Panc1 (cell line): ENCODE measurements around the gene SMIM22.

Experiments used
- TCF7L2 ChIP-seq: IDR thresholded peaks from 2 replicates; pipeline ENCODE4 v1.6.1; 2011; ENCODE audit warnings: mild to moderate bottlenecking, low read depth, low read length, inconsistent platforms
- TF ChIP-seq, protein P1 (sequence below): fragments of 450-650 bp; IDR thresholded peaks from 2 replicates; pipeline ENCODE4 v1.5.1; 2017; ENCODE audit warnings: mild to moderate bottlenecking

GRCh38 chr16:4826980-4827379 is 31.8 kb downstream of the SMIM22 start:
- TF ChIP-seq, protein P1, sequence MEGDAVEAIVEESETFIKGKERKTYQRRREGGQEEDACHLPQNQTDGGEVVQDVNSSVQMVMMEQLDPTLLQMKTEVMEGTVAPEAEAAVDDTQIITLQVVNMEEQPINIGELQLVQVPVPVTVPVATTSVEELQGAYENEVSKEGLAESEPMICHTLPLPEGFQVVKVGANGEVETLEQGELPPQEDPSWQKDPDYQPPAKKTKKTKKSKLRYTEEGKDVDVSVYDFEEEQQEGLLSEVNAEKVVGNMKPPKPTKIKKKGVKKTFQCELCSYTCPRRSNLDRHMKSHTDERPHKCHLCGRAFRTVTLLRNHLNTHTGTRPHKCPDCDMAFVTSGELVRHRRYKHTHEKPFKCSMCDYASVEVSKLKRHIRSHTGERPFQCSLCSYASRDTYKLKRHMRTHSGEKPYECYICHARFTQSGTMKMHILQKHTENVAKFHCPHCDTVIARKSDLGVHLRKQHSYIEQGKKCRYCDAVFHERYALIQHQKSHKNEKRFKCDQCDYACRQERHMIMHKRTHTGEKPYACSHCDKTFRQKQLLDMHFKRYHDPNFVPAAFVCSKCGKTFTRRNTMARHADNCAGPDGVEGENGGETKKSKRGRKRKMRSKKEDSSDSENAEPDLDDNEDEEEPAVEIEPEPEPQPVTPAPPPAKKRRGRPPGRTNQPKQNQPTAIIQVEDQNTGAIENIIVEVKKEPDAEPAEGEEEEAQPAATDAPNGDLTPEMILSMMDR: no peak
- TF ChIP-seq TCF7L2: no peak
